ENCODE data around the gene LBR.

The LBR gene

GRCh38 chr1:225464851-225465792 is 37.3 kb upstream of the LBR start:
- no peak for DNase-seq (ENCODE audit: low spot score)

GRCh38 chr1:225462714-225463574 is 35.1 kb upstream of the LBR start:
- no peak for DNase-seq (ENCODE audit: low spot score)

GRCh38 chr1:225462429-225462713 is 34.5 kb upstream of the LBR start:
- DNase-seq (ENCODE audit: low spot score), result no peak

DNA sequence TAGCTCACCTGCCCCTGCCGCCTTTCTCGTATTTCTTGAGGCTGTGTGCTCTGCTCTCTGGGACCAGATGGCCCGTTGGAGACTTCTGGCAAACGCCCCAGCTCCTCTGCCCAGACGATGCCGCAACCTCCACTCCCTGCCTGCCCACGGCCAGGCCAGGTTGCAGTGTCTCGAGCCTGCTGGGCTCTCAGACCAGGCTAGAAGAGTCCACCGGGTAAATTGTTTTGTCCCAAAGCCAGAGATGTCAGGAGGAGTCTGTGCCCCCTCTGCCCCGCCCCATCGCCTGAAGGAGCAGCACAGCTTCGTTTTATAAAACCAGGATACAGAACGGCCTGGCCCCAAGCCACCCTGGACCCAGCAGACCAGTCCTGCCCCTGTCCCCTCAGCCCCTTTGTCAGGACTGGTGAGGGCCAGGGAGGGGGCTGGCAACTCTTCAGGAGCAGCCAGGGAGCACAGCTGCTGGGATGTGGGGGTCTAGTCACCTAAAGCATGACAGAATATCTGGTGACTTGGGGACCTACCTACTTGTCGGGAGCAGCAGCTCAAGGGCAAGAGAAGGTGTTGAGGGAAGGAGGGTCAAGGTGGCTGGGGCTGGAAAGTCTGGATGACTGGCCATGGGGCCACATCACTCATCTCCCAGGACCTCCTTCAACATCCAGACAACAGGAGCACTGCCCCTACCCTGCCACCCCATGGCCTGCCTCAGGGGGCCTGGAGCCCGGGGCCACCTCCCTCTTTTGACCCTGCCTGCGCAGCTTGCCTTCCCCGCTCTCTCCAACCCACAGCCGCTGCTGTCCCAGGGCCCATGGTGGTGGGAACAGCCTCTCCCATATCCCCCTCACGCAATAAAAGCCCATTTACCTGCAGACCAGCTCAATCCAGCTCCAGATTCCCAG is 33.9 kb upstream of the LBR start:
- no peak for DNase-seq (ENCODE audit: low spot score)

DNA sequence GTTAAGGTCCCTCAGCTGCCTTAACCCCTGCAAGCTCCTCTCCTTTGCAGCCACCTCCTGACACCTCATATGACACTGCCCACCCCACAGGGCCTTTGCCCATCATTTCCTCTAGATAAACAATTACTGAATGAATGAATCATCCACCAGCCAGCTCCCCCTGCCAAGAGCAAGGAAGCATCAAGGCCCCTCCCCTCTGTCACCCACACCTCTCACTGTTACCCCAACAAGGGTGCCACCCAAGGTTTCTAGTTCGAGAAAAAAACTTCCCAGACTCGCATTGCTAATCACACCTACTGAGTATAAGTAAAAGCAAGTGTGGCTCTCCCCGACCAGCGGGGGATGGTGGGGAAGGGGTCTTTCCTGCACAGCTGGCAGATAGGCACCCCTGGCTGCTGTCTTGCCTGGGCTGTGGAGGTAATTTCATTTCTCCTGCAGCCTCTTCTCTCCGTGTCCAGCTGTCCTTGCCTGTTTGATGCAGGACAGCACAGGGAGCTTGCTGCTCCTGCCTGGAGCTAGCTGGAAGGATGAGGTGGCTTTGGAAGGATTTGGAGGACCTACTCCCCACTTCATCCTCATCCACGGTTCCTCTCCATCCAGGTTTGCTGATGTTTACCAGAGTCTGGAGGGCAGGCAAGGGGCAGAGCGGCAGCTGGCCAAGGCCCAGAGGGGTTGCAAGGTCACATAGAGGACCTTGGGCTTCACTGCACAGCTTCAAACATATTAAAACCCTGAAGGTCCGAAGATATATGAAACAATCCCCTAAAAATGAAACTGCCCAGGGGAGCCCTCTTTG is 33.1 kb upstream of the LBR start:
- DNase-seq (ENCODE audit: low spot score), result no peak

DNA sequence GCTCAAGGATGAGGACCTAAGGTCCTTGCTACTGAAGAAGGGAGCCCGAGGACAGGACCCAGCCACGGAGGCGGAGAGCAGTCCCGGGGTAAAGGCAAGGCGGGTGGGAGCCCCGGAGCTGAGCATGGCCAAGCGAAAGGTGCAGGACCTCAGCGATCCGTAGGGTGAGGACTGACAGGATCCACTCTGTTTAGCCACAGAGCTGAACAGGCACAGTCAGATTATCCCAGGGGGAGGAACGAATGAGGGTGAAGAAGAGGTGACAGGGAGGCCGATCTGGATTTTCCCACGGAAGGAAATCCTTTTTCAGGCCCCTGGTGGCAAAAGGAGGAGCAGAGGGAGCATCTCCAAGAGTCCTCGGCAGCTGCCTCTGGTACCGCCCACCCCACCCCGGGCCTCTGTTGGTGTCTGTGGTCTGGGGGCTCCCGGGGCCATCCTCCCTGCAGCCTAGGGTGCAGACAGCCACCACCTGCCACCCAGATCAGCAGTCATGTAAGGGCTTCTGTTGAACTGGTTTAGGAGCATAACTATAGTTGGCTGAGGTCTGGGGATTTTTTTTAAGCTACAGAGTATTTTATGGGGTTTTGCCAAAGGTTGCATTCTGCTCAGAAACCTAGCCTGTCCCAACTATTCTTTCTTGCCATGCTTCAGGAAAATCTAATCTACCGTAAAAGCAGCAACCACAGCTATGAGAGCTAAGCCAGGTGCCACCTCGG is 32.3 kb upstream of the LBR start:
- DNase-seq (ENCODE audit: low spot score), result no peak

DNA sequence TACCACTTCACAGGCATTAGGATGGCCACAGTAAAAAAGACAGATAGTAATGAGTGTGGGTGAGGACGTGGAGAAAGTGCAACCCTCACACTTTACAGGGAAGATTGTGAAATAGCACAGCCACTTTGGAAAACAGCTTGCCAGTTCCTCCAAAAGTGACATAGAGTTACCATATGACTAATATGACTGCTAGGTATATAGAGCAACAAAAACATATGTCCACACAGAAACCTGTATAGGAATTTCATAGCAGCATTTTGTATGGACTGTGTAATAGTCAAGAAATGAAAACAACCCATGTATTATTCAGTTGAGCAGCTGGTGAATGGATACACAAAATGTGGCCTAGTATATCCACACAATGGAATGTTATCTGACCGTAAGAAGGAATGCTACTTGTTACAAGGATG is 30.4 kb upstream of the LBR start:
- no peak for DNase-seq (ENCODE audit: low spot score)

DNA sequence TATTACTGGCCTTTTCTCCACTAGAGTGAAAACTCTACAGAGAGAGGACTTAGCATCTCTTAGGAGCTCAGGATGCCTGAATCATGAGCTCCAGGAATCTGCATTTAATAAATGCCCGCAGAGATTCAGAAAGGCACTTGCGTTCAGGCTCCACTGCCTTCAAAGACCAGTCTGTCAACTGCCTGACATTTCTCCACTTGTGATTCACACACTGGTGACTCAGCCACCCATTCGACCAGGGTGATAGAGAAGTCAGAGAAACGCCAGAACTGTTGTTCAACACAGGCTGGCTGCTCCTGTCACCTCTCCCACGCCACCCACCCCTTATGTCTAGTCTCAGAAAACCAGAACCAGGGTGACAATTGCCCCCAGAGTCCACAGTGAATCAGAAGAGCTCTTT is 26.9 kb upstream of the LBR start:
- DNase-seq (ENCODE audit: low spot score), result no peak

- no peak for DNase-seq (ENCODE audit: low spot score)
Measured at GRCh38 chr1:225453797-225454648, 26.2 kb upstream of the LBR start.

- DNase-seq (ENCODE audit: low spot score), result no peak
Measured at GRCh38 chr1:225451840-225452515, 24.1 kb upstream of the LBR start.

DNA sequence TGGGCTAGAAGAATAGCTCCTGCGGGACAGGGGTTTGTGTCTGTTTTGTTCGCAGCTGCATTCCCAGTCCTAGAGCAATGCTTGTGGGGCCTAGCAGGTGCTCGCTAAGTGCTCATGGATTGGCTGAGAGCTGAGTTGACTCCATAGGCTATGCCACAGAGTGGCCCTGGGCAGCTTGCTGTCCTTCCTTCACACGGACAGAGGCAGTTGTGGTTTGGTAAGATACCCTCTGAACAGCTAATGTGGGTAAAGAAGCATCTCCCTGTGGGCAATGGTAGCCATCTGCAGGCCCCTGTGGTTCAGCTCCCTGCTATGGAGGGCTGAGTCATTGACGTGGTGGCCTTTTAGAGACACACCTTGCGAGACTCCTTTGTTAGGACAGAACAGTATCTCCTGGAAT is 23.5 kb upstream of the LBR start:
- DNase-seq (ENCODE audit: low spot score), result no peak

- DNase-seq (ENCODE audit: low spot score), result no peak
Measured at GRCh38 chr1:225450491-225451191, 22.8 kb upstream of the LBR start.

- DNase-seq (ENCODE audit: low spot score), result no peak
Measured at GRCh38 chr1:225449774-225450173, 21.9 kb upstream of the LBR start.

GRCh38 chr1:225449261-225449660 is 21.4 kb upstream of the LBR start:
- no peak for DNase-seq (ENCODE audit: low spot score)

DNA sequence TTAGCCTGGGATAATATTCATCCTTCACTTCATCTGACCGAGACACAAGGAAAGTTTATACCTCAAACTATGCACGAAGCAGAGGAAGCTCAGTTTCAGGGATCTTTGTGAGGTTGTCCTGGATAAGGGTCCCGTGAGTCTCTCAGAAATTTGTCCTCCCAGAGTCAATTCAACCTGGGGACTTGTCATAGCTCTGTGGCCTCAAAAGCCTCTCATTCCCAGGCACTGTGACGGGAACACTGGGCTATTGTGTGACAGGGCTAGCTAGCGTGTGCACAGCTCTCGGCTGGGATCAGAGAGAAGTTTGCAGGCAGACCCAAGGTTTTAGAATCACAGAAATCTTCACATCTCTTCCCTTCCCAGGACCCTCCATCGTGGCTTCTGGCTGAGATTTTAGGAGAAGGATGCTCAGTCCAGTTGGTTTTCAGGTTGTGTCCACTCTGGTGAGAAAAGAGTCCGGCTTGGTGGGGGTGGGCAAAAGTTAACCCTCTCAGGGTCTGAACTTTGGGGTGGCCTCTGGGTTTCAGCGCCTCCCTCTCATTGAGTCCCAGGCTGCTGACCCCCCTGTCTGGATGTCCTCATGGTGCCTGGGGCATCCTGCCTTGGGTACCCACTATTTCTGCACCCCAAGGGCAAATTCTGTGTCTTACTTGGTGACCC is 20.4 kb upstream of the LBR start:
- no peak for DNase-seq (ENCODE audit: low spot score)

DNA sequence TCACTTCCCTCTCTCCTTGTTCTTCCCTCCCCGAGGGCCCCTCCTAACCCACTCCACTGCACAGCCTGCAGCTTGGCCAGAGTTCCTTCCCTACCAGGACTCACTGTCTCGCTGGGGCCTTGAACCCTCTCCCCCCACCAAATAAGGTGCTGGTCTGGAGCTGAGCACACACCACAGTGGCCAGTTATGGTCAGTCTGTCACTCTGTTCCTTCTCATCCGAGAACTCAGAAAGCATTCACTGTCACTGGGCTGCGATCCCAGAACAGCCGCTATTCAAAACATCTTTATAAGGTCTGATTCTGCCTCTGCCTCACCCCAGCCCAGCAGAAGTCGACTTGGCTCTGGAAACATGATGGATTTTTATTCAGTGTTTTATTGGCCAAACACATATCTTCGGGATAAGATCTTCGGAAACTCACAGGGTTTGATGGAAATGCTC is 19.8 kb upstream of the LBR start:
- no peak for DNase-seq (ENCODE audit: low spot score)

GRCh38 chr1:225446981-225447615 is 19.3 kb upstream of the LBR start:
- no peak for DNase-seq (ENCODE audit: low spot score)

DNA sequence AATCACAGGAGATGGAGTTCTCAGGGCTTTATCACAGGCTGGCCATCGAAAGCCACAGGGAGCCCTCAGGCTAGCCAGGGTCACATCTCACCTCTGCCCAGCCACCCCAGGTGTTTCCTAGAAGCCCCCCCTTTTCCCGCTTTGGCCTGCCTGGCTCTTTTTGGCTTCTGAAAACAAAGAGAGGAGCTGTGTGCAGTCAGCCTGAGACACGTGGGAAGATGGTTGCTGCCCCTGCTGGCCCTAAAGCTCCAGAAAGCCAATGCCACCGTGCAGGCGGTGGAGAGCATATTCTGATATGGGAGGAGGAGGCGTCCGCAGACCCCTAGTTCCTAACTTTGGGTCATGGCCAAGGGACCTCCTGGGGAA is 18.7 kb upstream of the LBR start:
- no peak for DNase-seq (ENCODE audit: low spot score)

All from NAMALWA (cell line).